Measurements from ENCODE around the gene TP53I11. TPM values are rescaled to one million over a fixed set of nuclear protein-coding genes. Genes with fewer than 3 reads are reported as not detected.

TP53I11 gene
- polyA plus RNA-seq, 2 donors: 10.3 to 37.2 TPM

GRCh38 chr11:44989831-44990566 is 39.3 kb upstream of the TP53I11 start:
- no peaks in the 10 kb centered on the region for H3K9me3 ChIP-seq (ENCODE audit: control insufficient read depth in 2 of 2, insufficient read depth in 1 of 2, low read depth in 1 of 2, low read length in 1 of 2)

GRCh38 chr11:44988981-44989635 is 38.4 kb upstream of the TP53I11 start:
- Histone ChIP-seq H3K4me3 (ENCODE audit: low read depth in 1 of 2, low read length in 2 of 2) (no peak overlapping the region), H3K36me3 (ENCODE audit: control insufficient read depth in 2 of 2, insufficient read depth in 2 of 2, low read length in 1 of 2) (no peaks in the 10 kb centered on the region), H3K27me3 (ENCODE audit: control insufficient read depth in 1 of 2, insufficient read depth in 2 of 2, low read length in 2 of 2) (no peaks in the 10 kb centered on the region), H3K27ac (ENCODE audit: low read depth in 2 of 2, low read length in 1 of 2) (no peak overlapping the region), H3K9me3 (ENCODE audit: control insufficient read depth in 2 of 2, insufficient read depth in 1 of 2, low read depth in 1 of 2, low read length in 1 of 2) (no peaks in the 10 kb centered on the region), H3K4me1 (ENCODE audit: control insufficient read depth in 2 of 2, insufficient read depth in 2 of 2, low read length in 1 of 2) (peaks cover 5 to 6% of the 10 kb centered on the region in 2 donors)
- 86 to 90% methylated on average over 5 of the region's 5 CpGs for WGBS, 2 donors

More at GRCh38 chr11:44989831-44990566, 39.3 kb upstream of the TP53I11 start:
- Histone ChIP-seq H3K4me3 (ENCODE audit: low read depth in 1 of 2, low read length in 2 of 2) (no peak overlapping the region), H3K27me3 (ENCODE audit: control insufficient read depth in 1 of 2, insufficient read depth in 2 of 2, low read length in 2 of 2) (no peaks in the 10 kb centered on the region), H3K27ac (ENCODE audit: low read depth in 2 of 2, low read length in 1 of 2) (no peak overlapping the region), H3K36me3 (ENCODE audit: control insufficient read depth in 2 of 2, insufficient read depth in 2 of 2, low read length in 1 of 2) (no peaks in the 10 kb centered on the region), H3K4me1 (ENCODE audit: control insufficient read depth in 2 of 2, insufficient read depth in 2 of 2, low read length in 1 of 2) (peaks cover 5 to 6% of the 10 kb centered on the region in 2 donors)
- 45 to 50% methylated on average over 21 of the region's 21 CpGs for WGBS, 2 donors

GRCh38 chr11:44988111-44988510 is 37.4 kb upstream of the TP53I11 start:
- H3K27ac ChIP-seq (ENCODE audit: low read depth in 2 of 2, low read length in 1 of 2): no peak overlapping the region
- no peaks in the 10 kb centered on the region for H3K36me3 ChIP-seq (ENCODE audit: control insufficient read depth in 2 of 2, insufficient read depth in 2 of 2, low read length in 1 of 2)
- no peaks in the 10 kb centered on the region for H3K27me3 ChIP-seq (ENCODE audit: control insufficient read depth in 1 of 2, insufficient read depth in 2 of 2, low read length in 2 of 2)
- 90 to 96% methylated on average over 2 of the region's 2 CpGs for WGBS, 2 donors
- no peak overlapping the region for H3K4me3 ChIP-seq (ENCODE audit: low read depth in 1 of 2, low read length in 2 of 2)
- H3K4me1 ChIP-seq (ENCODE audit: control insufficient read depth in 2 of 2, insufficient read depth in 2 of 2, low read length in 1 of 2): peaks cover 5 to 6% of the 10 kb centered on the region in 2 donors
- no peaks in the 10 kb centered on the region for H3K9me3 ChIP-seq (ENCODE audit: control insufficient read depth in 2 of 2, insufficient read depth in 1 of 2, low read depth in 1 of 2, low read length in 1 of 2)

- H3K36me3 ChIP-seq (ENCODE audit: control insufficient read depth in 2 of 2, insufficient read depth in 2 of 2, low read length in 1 of 2): no peaks in the 10 kb centered on the region
- H3K9me3 ChIP-seq (ENCODE audit: control insufficient read depth in 2 of 2, insufficient read depth in 1 of 2, low read depth in 1 of 2, low read length in 1 of 2): no peaks in the 10 kb centered on the region
- H3K27me3 ChIP-seq (ENCODE audit: control insufficient read depth in 1 of 2, insufficient read depth in 2 of 2, low read length in 2 of 2): no peaks in the 10 kb centered on the region
- H3K27ac ChIP-seq (ENCODE audit: low read depth in 2 of 2, low read length in 1 of 2): no peak overlapping the region
- H3K4me3 ChIP-seq (ENCODE audit: low read depth in 1 of 2, low read length in 2 of 2): no peak overlapping the region
- WGBS, 2 donors: 66 to 70% methylated on average over 10 of the region's 10 CpGs
- H3K4me1 ChIP-seq (ENCODE audit: control insufficient read depth in 2 of 2, insufficient read depth in 2 of 2, low read length in 1 of 2): peaks cover 5 to 6% of the 10 kb centered on the region in 2 donors
These were observed 36.8 kb upstream of the TP53I11 start for GRCh38 chr11:44987506-44987905.

GRCh38 chr11:44986315-44986714 is 35.6 kb upstream of the TP53I11 start:
- Histone ChIP-seq H3K4me3 (ENCODE audit: low read depth in 1 of 2, low read length in 2 of 2) (no peak overlapping the region), H3K27me3 (ENCODE audit: control insufficient read depth in 1 of 2, insufficient read depth in 2 of 2, low read length in 2 of 2) (no peaks in the 10 kb centered on the region), H3K36me3 (ENCODE audit: control insufficient read depth in 2 of 2, insufficient read depth in 2 of 2, low read length in 1 of 2) (no peaks in the 10 kb centered on the region), H3K4me1 (ENCODE audit: control insufficient read depth in 2 of 2, insufficient read depth in 2 of 2, low read length in 1 of 2) (peaks cover 2 to 3% of the 10 kb centered on the region in 2 donors), H3K27ac (ENCODE audit: low read depth in 2 of 2, low read length in 1 of 2) (no peak overlapping the region), H3K9me3 (ENCODE audit: control insufficient read depth in 2 of 2, insufficient read depth in 1 of 2, low read depth in 1 of 2, low read length in 1 of 2) (no peaks in the 10 kb centered on the region)
- 91% methylated on average over 3 of the region's 3 CpGs for WGBS, 2 donors

- Histone ChIP-seq H3K4me3 (ENCODE audit: low read depth in 1 of 2, low read length in 2 of 2) (no peak overlapping the region), H3K4me1 (ENCODE audit: control insufficient read depth in 2 of 2, insufficient read depth in 2 of 2, low read length in 1 of 2) (peaks cover 0 to 3% of the 10 kb centered on the region in 2 donors), H3K27ac (ENCODE audit: low read depth in 2 of 2, low read length in 1 of 2) (no peak overlapping the region), H3K27me3 (ENCODE audit: control insufficient read depth in 1 of 2, insufficient read depth in 2 of 2, low read length in 2 of 2) (no peaks in the 10 kb centered on the region), H3K36me3 (ENCODE audit: control insufficient read depth in 2 of 2, insufficient read depth in 2 of 2, low read length in 1 of 2) (no peaks in the 10 kb centered on the region), H3K9me3 (ENCODE audit: control insufficient read depth in 2 of 2, insufficient read depth in 1 of 2, low read depth in 1 of 2, low read length in 1 of 2) (no peaks in the 10 kb centered on the region)
- 94 to 96% methylated on average over 6 of the region's 6 CpGs for WGBS, 2 donors
These were observed 35.0 kb upstream of the TP53I11 start for GRCh38 chr11:44985721-44986120.

- H3K27me3 ChIP-seq (ENCODE audit: control insufficient read depth in 1 of 2, insufficient read depth in 2 of 2, low read length in 2 of 2): no peaks in the 10 kb centered on the region
- 63 to 70% methylated on average over 7 of the region's 7 CpGs for WGBS, 2 donors
These were observed 33.1 kb upstream of the TP53I11 start for GRCh38 chr11:44983786-44984185.

GRCh38 chr11:44982496-44983062 is 31.9 kb upstream of the TP53I11 start:
- Histone ChIP-seq H3K4me1 (ENCODE audit: control insufficient read depth in 2 of 2, insufficient read depth in 2 of 2, low read length in 1 of 2) (peaks cover 5 to 19% of the 10 kb centered on the region in 2 donors), H3K4me3 (ENCODE audit: low read depth in 1 of 2, low read length in 2 of 2) (no peak overlapping the region), H3K27ac (ENCODE audit: low read depth in 2 of 2, low read length in 1 of 2) (no peak overlapping the region), H3K9me3 (ENCODE audit: control insufficient read depth in 2 of 2, insufficient read depth in 1 of 2, low read depth in 1 of 2, low read length in 1 of 2) (no peaks in the 10 kb centered on the region), H3K36me3 (ENCODE audit: control insufficient read depth in 2 of 2, insufficient read depth in 2 of 2, low read length in 1 of 2) (no peaks in the 10 kb centered on the region), H3K27me3 (ENCODE audit: control insufficient read depth in 1 of 2, insufficient read depth in 2 of 2, low read length in 2 of 2) (no peaks in the 10 kb centered on the region)
- WGBS, 2 donors: 97 to 99% methylated on average over 8 of the region's 8 CpGs

More at GRCh38 chr11:44983786-44984185, 33.1 kb upstream of the TP53I11 start:
- H3K9me3 ChIP-seq (ENCODE audit: control insufficient read depth in 2 of 2, insufficient read depth in 1 of 2, low read depth in 1 of 2, low read length in 1 of 2): no peaks in the 10 kb centered on the region
- no peak overlapping the region for H3K4me3 ChIP-seq (ENCODE audit: low read depth in 1 of 2, low read length in 2 of 2)
- no peak overlapping the region for H3K27ac ChIP-seq (ENCODE audit: low read depth in 2 of 2, low read length in 1 of 2)
- peaks cover 5 to 11% of the 10 kb centered on the region in 2 donors for H3K4me1 ChIP-seq (ENCODE audit: control insufficient read depth in 2 of 2, insufficient read depth in 2 of 2, low read length in 1 of 2)
- H3K36me3 ChIP-seq (ENCODE audit: control insufficient read depth in 2 of 2, insufficient read depth in 2 of 2, low read length in 1 of 2): no peaks in the 10 kb centered on the region

- WGBS, 2 donors: 71 to 77% methylated on average over 15 of the region's 15 CpGs
- Histone ChIP-seq H3K4me3 (ENCODE audit: low read depth in 1 of 2, low read length in 2 of 2) (no peak overlapping the region), H3K9me3 (ENCODE audit: control insufficient read depth in 2 of 2, insufficient read depth in 1 of 2, low read depth in 1 of 2, low read length in 1 of 2) (no peaks in the 10 kb centered on the region), H3K27ac (ENCODE audit: low read depth in 2 of 2, low read length in 1 of 2) (no peak overlapping the region), H3K36me3 (ENCODE audit: control insufficient read depth in 2 of 2, insufficient read depth in 2 of 2, low read length in 1 of 2) (no peaks in the 10 kb centered on the region), H3K27me3 (ENCODE audit: control insufficient read depth in 1 of 2, insufficient read depth in 2 of 2, low read length in 2 of 2) (no peaks in the 10 kb centered on the region), H3K4me1 (ENCODE audit: control insufficient read depth in 2 of 2, insufficient read depth in 2 of 2, low read length in 1 of 2) (peaks cover 5 to 22% of the 10 kb centered on the region in 2 donors)
These were observed 30.1 kb upstream of the TP53I11 start for GRCh38 chr11:44980533-44981427.

Measured in esophagus (tissue), 2 donors.